Chondrocyte (in vitro differentiated cells): ENCODE results near the gene CARD19. TPM values are rescaled to one million over a fixed set of nuclear protein-coding genes. Genes with fewer than 3 reads are reported as not detected.
"Not testable (repeated sequence)": the region's sequence is repeated elsewhere in the genome, so short reads cannot be mapped to it uniquely, and the experiment has no call there.

Experiments
- DNase-seq: peaks from one replicate; pipeline ENCODE4 v3.0.0; 2021; ENCODE audit warnings: mixed read lengths, low spot score
- H3K27ac Mint-ChIP-seq: one replicate; pipeline ENCODE4 v1.8.0; 2021; ENCODE audit warnings: mild to moderate bottlenecking, moderate library complexity, mixed read lengths; ENCODE audit not compliant: unreplicated experiment
- H3K27me3 Mint-ChIP-seq: 2 replicates; pipeline ENCODE4 v1.8.0; 2021; ENCODE audit warnings: low read depth, mixed read lengths
- H3K36me3 Mint-ChIP-seq: 2 replicates; pipeline ENCODE4 v1.8.0; 2021; ENCODE audit warnings: low read depth, mixed read lengths
- H3K4me1 Mint-ChIP-seq: 2 replicates; pipeline ENCODE4 v1.8.0; 2021; ENCODE audit warnings: low read depth, mild to moderate bottlenecking, mixed read lengths
- H3K4me3 Mint-ChIP-seq: one replicate; pipeline ENCODE4 v1.8.0; 2021; ENCODE audit warnings: mild to moderate bottlenecking, moderate library complexity, mixed read lengths; ENCODE audit not compliant: unreplicated experiment
- H3K9me3 Mint-ChIP-seq: 2 replicates; pipeline ENCODE4 v1.8.0; 2021; ENCODE audit warnings: low read depth, mixed read lengths
- total RNA-seq: library from RNA; stranded (reverse); gene quantifications from 3 replicates; pipeline ENCODE4 v1.2.1, GENCODE V29; 2021
- TF ChIP-seq, protein P1 (sequence below): fragments of 200-600 bp; sonication (generic); IDR thresholded peaks from 2 replicates; pipeline ENCODE4 v1.5.0; 2021; ENCODE audit warnings: antibody characterized with exemption, mild to moderate bottlenecking, moderate library complexity

Gene CARD19
- total RNA-seq, 1 donor from 2014 or later: 40.5 TPM

DNA sequence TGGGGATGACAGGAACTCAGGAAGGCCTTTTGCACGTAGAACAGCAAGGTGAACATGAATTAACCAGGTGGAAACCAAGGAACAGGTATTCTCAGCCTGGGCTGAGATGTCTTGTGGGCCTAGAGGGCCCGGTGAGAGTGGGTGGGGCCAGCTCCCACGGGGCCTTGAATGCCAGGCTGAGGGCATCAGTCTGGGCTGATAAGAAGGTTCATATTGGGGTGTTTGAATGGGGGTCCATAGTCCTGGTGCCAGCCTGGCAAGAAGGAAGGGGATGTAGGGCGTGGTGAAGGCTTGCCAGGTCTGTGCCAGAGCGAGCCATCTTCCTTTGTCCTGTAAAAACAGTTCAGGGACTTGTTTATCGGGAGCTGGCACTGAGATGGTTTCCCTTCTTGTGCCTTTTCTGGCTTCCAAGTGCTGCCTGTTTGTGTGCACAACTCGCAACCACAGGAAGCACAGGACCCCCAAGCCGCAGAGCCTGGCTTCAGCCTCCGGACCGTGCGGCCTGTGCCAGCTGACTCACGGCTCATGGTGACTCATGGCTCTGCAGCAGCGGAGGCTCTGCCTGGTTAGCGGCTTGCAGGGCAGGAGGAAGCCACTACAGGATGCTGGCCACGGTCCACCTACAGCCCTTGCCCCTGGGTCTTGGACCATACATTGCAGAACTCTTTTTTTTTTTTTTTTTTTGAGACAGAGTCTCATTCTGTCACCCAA, 2.4 kb downstream of the CARD19 start:
- peaks cover 42% of the 10 kb centered on the region for H3K4me1 Mint-ChIP-seq
- no peaks in the 10 kb centered on the region for H3K27me3 Mint-ChIP-seq
- TF ChIP-seq, protein P1, sequence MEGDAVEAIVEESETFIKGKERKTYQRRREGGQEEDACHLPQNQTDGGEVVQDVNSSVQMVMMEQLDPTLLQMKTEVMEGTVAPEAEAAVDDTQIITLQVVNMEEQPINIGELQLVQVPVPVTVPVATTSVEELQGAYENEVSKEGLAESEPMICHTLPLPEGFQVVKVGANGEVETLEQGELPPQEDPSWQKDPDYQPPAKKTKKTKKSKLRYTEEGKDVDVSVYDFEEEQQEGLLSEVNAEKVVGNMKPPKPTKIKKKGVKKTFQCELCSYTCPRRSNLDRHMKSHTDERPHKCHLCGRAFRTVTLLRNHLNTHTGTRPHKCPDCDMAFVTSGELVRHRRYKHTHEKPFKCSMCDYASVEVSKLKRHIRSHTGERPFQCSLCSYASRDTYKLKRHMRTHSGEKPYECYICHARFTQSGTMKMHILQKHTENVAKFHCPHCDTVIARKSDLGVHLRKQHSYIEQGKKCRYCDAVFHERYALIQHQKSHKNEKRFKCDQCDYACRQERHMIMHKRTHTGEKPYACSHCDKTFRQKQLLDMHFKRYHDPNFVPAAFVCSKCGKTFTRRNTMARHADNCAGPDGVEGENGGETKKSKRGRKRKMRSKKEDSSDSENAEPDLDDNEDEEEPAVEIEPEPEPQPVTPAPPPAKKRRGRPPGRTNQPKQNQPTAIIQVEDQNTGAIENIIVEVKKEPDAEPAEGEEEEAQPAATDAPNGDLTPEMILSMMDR: no peak
- H3K36me3 Mint-ChIP-seq: peaks cover 3% of the 10 kb centered on the region
- peak; percentile 96 for DNase-seq
- H3K4me3 Mint-ChIP-seq: peak overlapping the region; percentile 82
- peaks cover under 1% of the 10 kb centered on the region for H3K9me3 Mint-ChIP-seq
- H3K27ac Mint-ChIP-seq: peak overlapping the region; percentile 95

DNA sequence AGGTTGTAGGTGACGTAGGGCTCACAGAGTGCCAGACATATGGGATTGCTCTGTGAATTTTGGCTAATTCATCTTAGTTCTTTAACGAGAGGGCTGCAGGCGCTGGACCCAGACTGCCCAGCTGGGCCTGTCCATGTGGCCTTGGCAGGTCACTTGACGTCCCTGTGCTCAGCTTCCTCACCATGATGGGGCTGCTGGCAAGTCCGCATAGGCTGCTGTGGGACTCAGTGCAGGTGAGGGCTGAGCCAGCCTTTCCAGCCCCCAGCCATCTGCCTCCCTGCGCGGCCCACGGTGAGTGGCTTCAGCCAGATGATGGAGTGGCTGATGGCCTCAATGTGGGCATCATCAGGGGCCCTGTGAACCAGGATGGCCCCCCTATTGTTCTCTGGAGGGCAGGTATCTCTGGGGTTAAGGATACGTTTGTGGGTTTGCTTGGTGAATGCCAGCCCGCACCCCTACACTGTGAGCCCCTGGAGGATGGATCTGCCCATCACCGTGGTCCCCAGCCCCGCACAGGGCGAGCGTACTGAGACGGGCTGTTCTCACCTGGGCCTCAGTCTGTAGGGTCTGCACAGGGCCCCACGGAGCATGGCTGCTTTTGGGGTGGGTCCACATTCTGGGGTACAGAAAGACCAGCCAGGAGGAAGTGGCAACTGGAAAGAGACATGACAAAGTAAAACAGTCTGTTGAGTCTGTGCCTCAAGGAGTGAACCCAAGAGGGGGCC, 3.7 kb downstream of the CARD19 start:
- TF ChIP-seq, protein P1: no peak
- Mint-ChIP-seq H3K27ac (peak overlapping the region; percentile 95), H3K27me3 (no peaks in the 10 kb centered on the region), H3K4me1 (peaks cover 35% of the 10 kb centered on the region), H3K9me3 (peaks cover 10% of the 10 kb centered on the region), H3K36me3 (peaks cover 13% of the 10 kb centered on the region), H3K4me3 (no peak overlapping the region)
- peak; percentile 75 for DNase-seq

DNA sequence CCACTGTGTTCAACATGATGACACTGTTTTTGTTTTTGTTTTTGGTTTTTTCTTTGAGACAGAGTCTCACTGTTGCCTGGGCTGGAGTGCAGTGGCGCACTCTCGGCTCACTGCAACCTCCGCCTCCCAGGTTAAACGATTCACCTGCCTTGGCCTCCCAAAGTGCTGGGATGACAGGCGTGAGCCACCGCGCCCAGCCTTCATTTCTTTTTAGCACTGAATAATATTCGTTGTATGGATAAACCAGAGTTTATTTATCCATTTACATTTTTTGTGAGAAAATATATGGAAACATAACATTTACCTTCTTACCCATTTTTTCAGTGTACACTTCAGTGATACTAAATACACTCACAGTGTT, 4.2 kb downstream of the CARD19 start:
- H3K9me3 Mint-ChIP-seq: peaks cover 13% of the 10 kb centered on the region
- H3K27me3 Mint-ChIP-seq: no peaks in the 10 kb centered on the region
- no peak overlapping the region for H3K4me3 Mint-ChIP-seq
- H3K36me3 Mint-ChIP-seq: peaks cover 15% of the 10 kb centered on the region
- no peak overlapping the region for H3K27ac Mint-ChIP-seq
- H3K4me1 Mint-ChIP-seq: peaks cover 33% of the 10 kb centered on the region
- TF ChIP-seq, protein P1: no peak
- peak; percentile 27 for DNase-seq

DNA sequence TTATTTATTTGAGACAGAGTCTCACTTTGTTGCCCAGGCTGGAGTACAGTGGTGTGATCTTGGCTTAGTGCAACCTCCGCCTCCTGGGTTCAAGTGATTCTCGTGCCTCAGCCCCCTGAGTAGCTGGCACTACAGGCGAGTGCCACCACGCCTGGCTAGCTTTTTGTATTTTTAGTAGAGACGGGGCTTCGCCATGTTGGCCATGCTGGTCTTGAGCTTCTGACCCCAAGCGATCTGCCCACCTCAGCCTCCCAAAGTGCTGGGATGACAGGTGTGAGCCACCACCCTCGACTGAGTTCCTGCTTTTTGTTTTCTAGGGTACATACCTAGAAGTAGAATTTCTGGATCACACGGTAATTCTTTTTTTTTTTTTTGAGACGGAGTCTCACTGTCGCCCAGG, 5.1 kb downstream of the CARD19 start:
- not testable (repeated sequence) for H3K4me3 Mint-ChIP-seq, H3K27me3 Mint-ChIP-seq, H3K27ac Mint-ChIP-seq
- DNase-seq: peak; percentile 21
- Mint-ChIP-seq H3K36me3 (peaks cover 15% of the 10 kb centered on the region), H3K9me3 (peaks cover 13% of the 10 kb centered on the region), H3K4me1 (peaks cover 33% of the 10 kb centered on the region)

DNA sequence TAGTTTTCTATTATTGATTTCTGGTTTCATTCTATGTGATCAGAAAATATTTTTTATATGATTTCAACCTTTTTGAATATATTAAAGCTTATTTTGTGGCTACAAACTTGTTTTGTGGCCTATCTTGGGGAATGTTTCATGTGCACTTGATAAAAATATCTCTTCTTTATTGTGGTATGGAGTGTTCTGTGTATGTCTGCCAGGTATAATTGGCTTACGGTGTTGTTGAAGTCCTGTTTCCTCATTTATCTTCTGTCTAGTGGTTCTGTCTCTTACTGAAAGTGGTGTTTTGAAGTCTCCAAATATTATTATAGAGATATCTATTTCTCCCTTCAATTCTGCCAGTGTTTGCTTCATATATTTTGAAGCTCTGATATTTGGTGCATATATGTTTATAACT, 9.6 kb downstream of the CARD19 start:
- H3K9me3 Mint-ChIP-seq: peaks cover 13% of the 10 kb centered on the region
- DNase-seq: no peak
- TF ChIP-seq, protein P1: no peak
- no peaks in the 10 kb centered on the region for H3K27me3 Mint-ChIP-seq
- peaks cover 19% of the 10 kb centered on the region for H3K36me3 Mint-ChIP-seq
- peaks cover 4% of the 10 kb centered on the region for H3K4me1 Mint-ChIP-seq
- no peak overlapping the region for H3K27ac Mint-ChIP-seq
- no peak overlapping the region for H3K4me3 Mint-ChIP-seq
